Measurements from ENCODE around the gene TTC9. TPM values are rescaled to one million over a fixed set of nuclear protein-coding genes. Genes with fewer than 3 reads are reported as not detected.

The TTC9 gene
- total RNA-seq, 1 donor from 2014 or later, result 0.13 TPM

GRCh38 chr14:70713511-70713916 lies 71.8 kb downstream of the TTC9 start:
- no peak for DNase-seq (ENCODE audit: low read depth, low spot score)

DNA sequence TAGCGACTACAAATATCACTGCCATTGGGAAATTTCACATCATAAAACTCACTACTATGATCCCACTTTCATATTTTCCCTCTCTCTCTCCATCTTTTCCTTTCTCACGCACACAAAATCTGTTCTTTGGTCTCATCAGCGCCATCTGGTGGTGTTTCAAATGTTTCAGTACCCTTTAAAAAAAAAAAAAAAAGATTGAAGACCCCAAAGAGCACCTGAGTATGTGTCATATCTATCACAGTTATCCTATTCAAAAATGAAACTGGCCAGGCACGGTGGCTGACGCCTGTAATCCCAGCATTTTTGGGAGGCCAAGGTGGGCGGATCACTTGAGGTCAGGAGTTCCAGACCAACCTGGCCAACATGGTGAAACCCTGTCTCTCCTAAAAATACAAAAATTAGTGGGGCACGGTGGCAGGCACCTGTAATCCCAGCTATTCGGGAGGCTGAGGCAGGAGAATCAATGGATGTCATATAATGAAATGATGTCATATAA lies 72.4 kb downstream of the TTC9 start:
- DNase-seq (ENCODE audit: low read depth, low spot score), result peak; percentile 15

- no peak for DNase-seq (ENCODE audit: low read depth, low spot score)
Measured at GRCh38 chr14:70716483-70716882, 74.8 kb downstream of the TTC9 start.

- no peak for DNase-seq (ENCODE audit: low read depth, low spot score)
Measured at GRCh38 chr14:70716958-70717357, 75.2 kb downstream of the TTC9 start.

- DNase-seq (ENCODE audit: low read depth, low spot score), result no peak
Measured at GRCh38 chr14:70718383-70719118, 76.8 kb downstream of the TTC9 start.

DNA sequence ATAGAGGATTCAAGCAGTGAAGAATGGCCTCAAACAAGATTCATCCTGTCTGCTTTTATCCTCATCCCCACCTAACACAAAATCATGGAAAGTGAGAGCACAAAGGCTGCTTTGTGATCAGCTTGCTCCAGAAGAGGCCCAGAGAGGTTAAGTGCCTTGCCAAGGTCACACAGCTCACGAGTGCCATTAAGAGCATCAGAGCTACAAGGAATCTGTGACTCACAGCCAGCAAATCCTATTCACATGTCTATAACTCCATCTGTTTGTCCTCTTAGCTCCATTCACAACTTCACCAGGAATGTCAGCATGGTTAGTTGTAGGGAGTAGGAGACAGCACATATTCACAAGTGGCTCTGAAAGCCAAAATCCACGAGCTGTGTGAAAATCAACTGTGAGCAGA lies 79.8 kb downstream of the TTC9 start:
- DNase-seq (ENCODE audit: low read depth, low spot score), result no peak

GRCh38 chr14:70722418-70722817 lies 80.7 kb downstream of the TTC9 start:
- DNase-seq (ENCODE audit: low read depth, low spot score), result no peak

GRCh38 chr14:70723276-70723675 lies 81.6 kb downstream of the TTC9 start:
- DNase-seq (ENCODE audit: low read depth, low spot score), result no peak

DNA sequence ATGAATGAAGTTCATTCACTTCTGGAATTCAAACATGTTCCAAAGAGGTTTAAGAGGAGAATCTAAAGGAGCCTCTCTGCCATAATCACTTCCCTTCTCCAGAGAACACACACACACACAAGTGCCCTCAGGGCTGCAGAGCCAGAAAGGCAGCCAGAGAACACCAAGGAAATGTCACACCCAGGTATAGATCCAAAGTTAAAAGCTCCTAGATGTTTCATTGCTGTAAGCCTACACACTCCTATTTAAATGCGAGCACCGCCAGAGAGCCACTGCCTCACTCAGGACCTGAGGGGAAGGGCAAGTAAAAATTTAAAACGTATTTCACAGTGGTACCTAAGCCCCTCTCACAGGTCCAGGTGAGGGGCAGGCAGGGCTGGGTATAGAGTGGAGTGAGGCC lies 82.4 kb downstream of the TTC9 start:
- DNase-seq (ENCODE audit: low read depth, low spot score), result no peak

- no peak for DNase-seq (ENCODE audit: low read depth, low spot score)
Measured at GRCh38 chr14:70724944-70725343, 83.2 kb downstream of the TTC9 start.

Other genes starting within 250 kb of the TTC9 start
- gene SYNJ2BP, start 224.8 kb upstream of the TTC9 start, total RNA-seq, result 18.8 and 23.4 TPM in 2 replicates
- 0.28 and 0.40 TPM in 2 replicates for gene ADAM21, start 189.7 kb upstream of the TTC9 start, total RNA-seq
- 0.26 and 0.46 TPM in 2 replicates for gene ADAM20, start 106.9 kb upstream of the TTC9 start, total RNA-seq
- 25.3 and 32.0 TPM in 2 replicates for gene MED6, start 41.3 kb upstream of the TTC9 start, total RNA-seq
- gene MAP3K9, start 167.6 kb downstream of the TTC9 start, total RNA-seq, result under 0.01 and 0.04 TPM in 2 replicates